Hematopoietic multipotent progenitor cell treated with erythropoietin and hydrocortisone succinate and interleukin-3 and kit ligand, for 17 days (in vitro differentiated cells): ENCODE results near the gene PAQR6.

Experiments
- DNase-seq: peaks from one replicate; pipeline ENCODE4 v3.0.0-alpha.2; 2015; ENCODE audit warnings: low spot score

The PAQR6 gene

GRCh38 chr1:156247460-156248322 is at the start of gene PAQR6:
TSS of gene PAQR6 (minus strand) at chr1:156248056. CDS start at chr1:156246731, 1,325 bp downstream.
- DNase-seq = no peak

GRCh38 chr1:156295391-156295947 is 47.6 kb upstream of the PAQR6 start, which contains the start of gene GLMP:
TSS of gene GLMP (minus strand) at chr1:156295679. CDS start at chr1:156295645, 34 bp downstream.
- peak; percentile 81 for DNase-seq

- DNase-seq = no peak
Observed at GRCh38 chr1:156293895-156294294, 46.0 kb upstream of the PAQR6 start.

GRCh38 chr1:156293098-156293434 is 45.2 kb upstream of the PAQR6 start:
- no peak for DNase-seq

- DNase-seq = peak; percentile 89
Observed at GRCh38 chr1:156291226-156292061, 43.6 kb upstream of the PAQR6 start.

- DNase-seq = no peak
Observed at GRCh38 chr1:156289857-156290256, 42.0 kb upstream of the PAQR6 start.

- DNase-seq = no peak
Observed at GRCh38 chr1:156286061-156286460, 38.2 kb upstream of the PAQR6 start.

- no peak for DNase-seq
Observed at GRCh38 chr1:156285437-156285836, 37.6 kb upstream of the PAQR6 start.

GRCh38 chr1:156284757-156285156 is 36.9 kb upstream of the PAQR6 start:
- no peak for DNase-seq

- DNase-seq = no peak
Observed at GRCh38 chr1:156284112-156284511, 36.3 kb upstream of the PAQR6 start, which contains the start of gene TMEM79. TSS of gene TMEM79 (plus strand) at chr1:156284325. CDS start at chr1:156285227, 902 bp downstream.

GRCh38 chr1:156283521-156283920 is 35.7 kb upstream of the PAQR6 start:
- DNase-seq = no peak

- peak; percentile 97 for DNase-seq
Observed at GRCh38 chr1:156282479-156283222, 34.8 kb upstream of the PAQR6 start, which contains the start of gene SMG5. TSS of gene SMG5 (minus strand) at chr1:156282825. CDS start at chr1:156282680, 145 bp downstream.

- peak; percentile 35 for DNase-seq
Observed at GRCh38 chr1:156281693-156282478, 34.0 kb upstream of the PAQR6 start.

- DNase-seq = peak; percentile 50
Observed at GRCh38 chr1:156281281-156281680, 33.4 kb upstream of the PAQR6 start.

GRCh38 chr1:156279837-156280236 is 32.0 kb upstream of the PAQR6 start:
- no peak for DNase-seq

- DNase-seq = no peak
Observed at GRCh38 chr1:156276966-156277381, 29.1 kb upstream of the PAQR6 start.

GRCh38 chr1:156276532-156276931 is 28.7 kb upstream of the PAQR6 start:
- no peak for DNase-seq

GRCh38 chr1:156270314-156270713 is 22.5 kb upstream of the PAQR6 start:
- no peak for DNase-seq

GRCh38 chr1:156268336-156268735 is 20.5 kb upstream of the PAQR6 start:
- no peak for DNase-seq

GRCh38 chr1:156266051-156266450 is 18.2 kb upstream of the PAQR6 start:
- DNase-seq = no peak

- no peak for DNase-seq
Observed at GRCh38 chr1:156263288-156263655, 15.4 kb upstream of the PAQR6 start.
